Endometrium (tissue), 2 donors: ENCODE measurements around the gene RBM6.
"Not testable (repeated sequence)": the region's sequence is repeated elsewhere in the genome, so short reads cannot be mapped to it uniquely, and the experiment has no call there.

ENCODE experiments used
- FAIRE-seq: peaks from 2 replicates; lab custom pipeline; 2012; peaks lifted over from hg19 to GRCh38; lab: Jason Lieb, UNC
- donor health status: control.
- donor health status: control.

RBM6 gene

GRCh38 chr3:49939858-49940666 lies at the start of gene RBM6:
Gene RBM6 (plus strand): TSS chr3:49940150. CDS start chr3:49962642, 22,492 bp downstream.
- peak; percentile 91 for FAIRE-seq

DNA sequence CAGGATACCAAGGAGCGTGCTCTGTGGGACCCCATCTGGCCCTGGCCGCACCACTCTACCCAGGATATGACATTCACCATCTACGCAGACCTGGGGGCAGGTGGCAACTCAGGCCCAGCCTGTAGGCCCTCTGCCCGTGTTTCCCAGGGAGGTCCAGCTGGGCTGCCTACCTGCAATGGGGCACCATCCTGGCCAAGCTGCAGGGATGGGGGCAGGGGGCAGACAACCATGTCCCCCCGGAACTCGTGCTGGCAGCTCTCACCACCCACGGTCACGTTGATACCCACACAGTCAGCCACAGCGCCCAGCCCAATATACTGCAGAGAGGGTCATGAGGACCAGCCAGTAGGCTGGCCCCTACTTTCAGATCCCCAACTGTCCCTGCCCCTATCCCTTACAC lies 44.2 kb upstream of the RBM6 start:
- FAIRE-seq: no peak

GRCh38 chr3:49896345-49896744 lies 43.6 kb upstream of the RBM6 start:
- FAIRE-seq: no peak

DNA sequence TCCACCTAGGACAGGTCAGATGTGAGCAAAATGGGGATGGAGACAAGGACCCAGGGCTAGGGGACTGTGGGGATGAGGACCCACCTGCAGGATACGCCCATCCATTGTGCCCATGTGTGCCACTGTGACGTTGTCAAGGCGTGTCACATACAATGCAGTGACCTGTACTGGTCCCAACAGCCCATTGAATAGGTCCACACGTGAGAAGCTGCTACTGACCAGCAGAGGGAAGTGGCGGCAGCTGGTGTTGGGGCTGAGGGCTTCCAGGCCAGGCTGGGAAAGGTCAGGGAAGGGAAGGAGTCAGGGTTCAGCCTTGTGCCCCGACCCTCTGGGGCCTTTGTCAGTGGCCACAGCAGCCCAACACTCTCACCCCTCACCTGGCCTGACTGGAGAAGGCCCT lies 41.0 kb upstream of the RBM6 start:
- FAIRE-seq: no peak

DNA sequence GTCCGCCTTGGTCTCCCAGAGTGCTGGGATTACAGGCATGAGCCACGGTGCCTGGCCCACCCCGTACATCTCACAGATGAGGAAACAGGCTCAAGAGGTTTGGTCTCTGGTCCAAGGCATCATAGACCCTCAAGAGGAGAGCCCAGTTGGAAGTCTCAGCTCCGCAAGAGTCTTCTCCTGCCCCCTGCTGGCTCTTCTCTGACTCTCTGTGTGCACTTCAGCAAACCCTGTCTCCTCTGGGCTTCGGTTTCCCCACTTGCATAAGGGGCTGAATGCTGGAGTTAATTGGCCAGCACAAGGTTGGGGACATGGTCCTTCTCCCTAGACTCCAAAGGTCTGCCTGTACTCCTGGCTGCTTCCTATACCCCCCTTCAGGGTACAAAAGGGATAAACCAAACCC lies 40.1 kb upstream of the RBM6 start:
- FAIRE-seq: no peak

GRCh38 chr3:49900491-49901153 lies 39.3 kb upstream of the RBM6 start:
- no peak for FAIRE-seq

- FAIRE-seq: no peak
Observed at GRCh38 chr3:49901366-49902339, 38.3 kb upstream of the RBM6 start.

- FAIRE-seq: no peak
Observed at GRCh38 chr3:49902511-49903345, 37.2 kb upstream of the RBM6 start.

DNA sequence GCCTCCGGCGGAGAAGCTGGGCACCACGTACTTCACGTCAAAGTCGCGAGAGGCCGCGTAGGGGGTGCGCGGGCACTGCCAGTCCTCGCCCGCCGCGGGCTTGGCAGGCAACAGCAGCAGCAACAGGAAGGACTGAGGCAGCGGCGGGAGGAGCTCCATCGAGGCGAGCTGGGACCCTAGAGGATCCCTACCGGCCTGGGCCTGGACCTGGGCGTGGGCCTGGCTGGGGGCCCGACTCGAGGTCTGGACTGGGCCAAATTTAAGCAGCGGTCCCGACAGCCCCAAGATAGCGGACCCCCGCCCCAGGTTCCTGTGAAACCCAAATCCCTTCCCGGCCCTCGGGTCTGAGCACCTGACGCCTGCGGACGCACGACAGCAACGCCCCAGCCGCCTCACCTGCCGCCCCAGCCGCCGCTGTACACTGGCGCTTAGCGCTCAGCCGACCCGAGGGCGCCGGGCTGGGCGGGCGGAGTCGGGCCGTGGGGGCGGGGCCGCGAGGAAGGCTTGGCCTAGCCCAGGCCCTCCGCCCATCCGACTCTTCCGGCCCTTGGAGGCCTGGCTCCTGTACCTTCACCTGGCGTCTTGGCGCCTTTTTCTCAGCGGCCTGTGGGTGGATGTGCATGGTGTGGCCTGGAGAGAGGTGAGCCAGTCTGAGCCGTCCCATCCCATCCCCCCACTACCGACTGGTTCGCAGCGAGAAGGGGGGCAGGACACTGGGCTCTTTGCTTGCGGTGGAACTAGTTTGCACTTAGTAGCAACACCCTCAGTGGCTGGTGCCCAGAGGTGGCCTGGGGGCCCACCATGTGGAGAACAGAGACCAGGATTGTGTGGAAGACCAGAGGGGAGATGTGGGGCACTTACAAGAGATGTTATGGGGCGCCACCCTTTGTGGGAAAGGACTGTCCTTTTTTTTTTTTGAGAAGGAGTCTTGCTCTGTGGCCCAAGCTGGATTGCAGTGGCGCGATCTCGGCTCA lies 36.2 kb upstream of the RBM6 start, which contains the start of gene MST1R:
Gene MST1R, minus strand, starts transcription at position 423 of the 974 bp plus-strand sequence. Its CDS starts 264 bp downstream, at position 159.
- FAIRE-seq: no peak

GRCh38 chr3:49904448-49904847 lies 35.5 kb upstream of the RBM6 start:
- FAIRE-seq: not testable (repeated sequence)

- FAIRE-seq: no peak
Observed at GRCh38 chr3:49906073-49906743, 33.7 kb upstream of the RBM6 start.

- no peak for FAIRE-seq
Observed at GRCh38 chr3:49908373-49909199, 31.4 kb upstream of the RBM6 start.

- FAIRE-seq: no peak
Observed at GRCh38 chr3:49910409-49911123, 29.4 kb upstream of the RBM6 start.

- FAIRE-seq: no peak
Observed at GRCh38 chr3:49911124-49911420, 28.9 kb upstream of the RBM6 start.

DNA sequence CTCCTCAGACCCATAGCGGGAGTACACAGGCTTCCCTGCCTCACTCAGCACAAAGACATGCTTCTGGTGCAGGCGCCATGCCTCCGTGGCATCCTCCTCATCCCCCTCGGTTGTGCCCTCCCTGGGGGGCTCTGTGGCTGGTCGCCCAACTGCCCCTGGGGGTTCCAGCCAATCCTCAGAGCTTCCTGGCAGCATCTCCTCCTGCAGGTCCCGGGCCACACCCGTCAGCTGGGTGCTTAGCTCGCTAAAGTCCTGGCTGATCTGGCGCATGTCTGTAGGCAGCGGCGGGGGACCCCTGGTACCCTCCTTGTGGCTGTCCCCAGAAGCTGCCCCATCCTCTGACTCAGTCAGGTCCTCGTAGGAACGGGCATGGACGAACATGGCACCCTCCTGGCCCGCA lies 28.3 kb upstream of the RBM6 start:
- no peak for FAIRE-seq

- no peak for FAIRE-seq
Observed at GRCh38 chr3:49912881-49913281, 27.1 kb upstream of the RBM6 start.

DNA sequence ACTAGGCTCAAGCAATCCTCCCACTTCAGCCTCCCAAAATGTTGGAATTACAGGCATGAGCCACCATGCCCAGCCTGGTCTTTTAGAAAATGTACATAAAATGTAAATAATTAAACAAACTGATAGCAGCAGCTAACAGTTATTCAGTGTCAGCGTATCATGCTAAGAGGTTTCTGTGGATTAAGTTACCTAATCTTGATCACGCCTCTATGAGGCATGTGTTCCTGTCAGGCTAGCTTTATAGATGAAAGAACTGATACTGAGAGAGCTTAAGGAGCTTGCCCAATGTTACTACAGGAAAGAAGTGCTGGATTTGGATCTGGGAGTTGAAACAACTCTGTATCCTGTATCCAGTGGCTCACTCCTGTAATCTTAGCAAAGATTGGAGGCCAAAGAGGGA lies 25.0 kb upstream of the RBM6 start:
- FAIRE-seq: no peak

GRCh38 chr3:49916686-49917085 lies 23.3 kb upstream of the RBM6 start:
- FAIRE-seq: no peak
